ENCODE measurements around the gene ADORA1.

ADORA1 gene

DNA sequence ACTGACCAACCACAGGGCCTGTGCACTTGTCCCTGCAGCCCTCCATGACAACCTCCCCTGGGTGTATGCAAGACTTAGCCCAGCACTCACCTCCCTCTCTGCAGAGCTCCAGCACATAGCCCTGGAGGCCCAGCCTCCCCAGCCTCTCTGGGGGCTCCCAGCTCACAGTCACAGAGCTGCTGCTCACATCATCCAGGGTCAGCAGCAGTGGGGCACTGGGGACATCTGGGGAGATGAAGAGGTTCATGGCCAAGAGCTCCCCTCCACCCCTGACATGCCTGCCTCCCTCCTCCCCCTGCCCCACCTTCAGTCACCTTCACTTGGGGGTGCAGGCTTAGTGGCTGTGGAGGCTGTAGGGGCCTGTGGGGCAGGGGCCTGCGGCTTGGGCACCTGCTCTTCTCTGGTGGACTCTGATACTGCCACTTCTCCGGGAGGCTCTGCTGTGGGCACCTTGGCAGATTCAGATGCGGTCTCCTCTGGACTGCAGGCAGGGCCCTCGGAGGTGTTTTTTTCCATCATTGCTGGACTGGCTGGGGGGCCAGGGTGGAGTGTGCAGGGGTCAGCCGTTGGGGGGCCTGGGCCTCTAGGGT, 47.8 kb downstream of the ADORA1 start, which contains the start of gene MYBPH:
Gene MYBPH, minus strand, starts transcription at position 590 of the 590 bp plus-strand sequence. Its CDS starts 71 bp downstream, at position 519.
- FAIRE-seq: no peak

GRCh38 chr1:203175827-203176241, 48.3 kb downstream of the ADORA1 start:
- no peak for FAIRE-seq

GRCh38 chr1:203176273-203177035, 48.9 kb downstream of the ADORA1 start:
- FAIRE-seq: no peak

- FAIRE-seq: no peak
Measured at GRCh38 chr1:203177036-203177405, 49.5 kb downstream of the ADORA1 start.

DNA sequence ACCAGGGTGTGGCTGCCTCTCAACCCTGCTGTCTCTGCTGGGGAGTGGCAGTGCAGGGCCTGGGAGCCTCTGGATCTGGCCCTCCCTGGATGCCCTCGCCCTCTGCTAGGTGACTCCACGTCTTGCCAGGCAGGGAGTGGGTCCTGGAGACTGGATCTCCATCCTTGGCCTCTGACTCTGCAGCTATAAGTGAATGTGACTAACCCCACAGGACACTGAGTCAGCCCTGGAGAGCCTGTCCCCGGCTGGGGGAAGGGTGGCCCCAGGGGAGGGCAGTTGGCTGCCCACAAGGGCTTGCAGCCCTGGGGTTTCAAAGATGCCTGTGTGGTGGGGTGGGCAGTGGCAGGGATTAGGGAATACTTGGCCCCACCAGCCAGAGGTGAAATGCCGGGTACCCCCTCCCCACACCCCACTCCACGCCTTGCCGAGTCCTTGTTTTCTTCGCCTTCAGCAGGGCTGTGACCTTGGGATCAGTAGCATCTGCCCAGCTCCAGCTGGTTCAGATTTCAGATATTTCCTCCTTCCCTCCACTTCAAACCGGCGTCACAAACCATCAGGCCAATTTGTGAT, 50.0 kb downstream of the ADORA1 start:
- no peak for FAIRE-seq

DNA sequence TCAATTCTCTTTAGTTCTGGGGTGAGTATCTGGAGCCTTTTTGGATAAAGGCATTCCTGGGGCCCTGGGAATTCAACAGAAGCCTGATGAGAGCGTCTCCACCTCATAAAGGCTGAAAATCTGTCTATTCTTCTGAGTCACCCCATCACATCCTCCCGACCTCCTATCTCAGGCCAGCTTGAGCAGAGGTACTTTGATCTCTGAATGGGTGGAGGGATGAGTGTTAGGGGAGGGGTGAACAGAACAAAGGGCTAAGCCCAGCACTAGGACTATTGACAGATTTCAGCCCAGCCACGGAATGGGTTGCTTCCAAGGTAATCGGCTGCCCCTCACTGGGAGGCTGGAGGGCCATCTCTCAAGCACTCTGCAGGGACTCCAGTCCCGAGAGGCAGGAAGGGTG, 50.6 kb downstream of the ADORA1 start:
- no peak for FAIRE-seq

GRCh38 chr1:203178821-203179666, 51.5 kb downstream of the ADORA1 start:
- FAIRE-seq: no peak

DNA sequence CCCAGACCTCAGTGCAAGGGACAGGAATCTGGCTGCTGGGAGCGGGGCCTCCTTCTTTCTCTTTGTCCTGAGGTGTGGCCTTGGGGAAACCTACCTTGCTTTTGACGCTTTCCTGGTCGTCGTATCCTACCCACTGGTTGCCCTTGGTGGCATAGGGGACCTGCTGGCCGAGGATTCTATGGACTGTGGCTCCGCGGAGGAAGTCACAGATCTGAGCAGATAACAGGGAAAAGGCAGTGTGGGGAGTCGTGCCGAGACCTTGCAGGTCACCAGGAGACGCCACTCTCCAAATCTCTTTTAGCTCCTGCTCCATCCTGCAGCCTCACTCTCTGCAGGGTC, 52.1 kb downstream of the ADORA1 start:
- no peak for FAIRE-seq

- no peak for FAIRE-seq
Measured at GRCh38 chr1:203180611-203181330, 53.2 kb downstream of the ADORA1 start.

DNA sequence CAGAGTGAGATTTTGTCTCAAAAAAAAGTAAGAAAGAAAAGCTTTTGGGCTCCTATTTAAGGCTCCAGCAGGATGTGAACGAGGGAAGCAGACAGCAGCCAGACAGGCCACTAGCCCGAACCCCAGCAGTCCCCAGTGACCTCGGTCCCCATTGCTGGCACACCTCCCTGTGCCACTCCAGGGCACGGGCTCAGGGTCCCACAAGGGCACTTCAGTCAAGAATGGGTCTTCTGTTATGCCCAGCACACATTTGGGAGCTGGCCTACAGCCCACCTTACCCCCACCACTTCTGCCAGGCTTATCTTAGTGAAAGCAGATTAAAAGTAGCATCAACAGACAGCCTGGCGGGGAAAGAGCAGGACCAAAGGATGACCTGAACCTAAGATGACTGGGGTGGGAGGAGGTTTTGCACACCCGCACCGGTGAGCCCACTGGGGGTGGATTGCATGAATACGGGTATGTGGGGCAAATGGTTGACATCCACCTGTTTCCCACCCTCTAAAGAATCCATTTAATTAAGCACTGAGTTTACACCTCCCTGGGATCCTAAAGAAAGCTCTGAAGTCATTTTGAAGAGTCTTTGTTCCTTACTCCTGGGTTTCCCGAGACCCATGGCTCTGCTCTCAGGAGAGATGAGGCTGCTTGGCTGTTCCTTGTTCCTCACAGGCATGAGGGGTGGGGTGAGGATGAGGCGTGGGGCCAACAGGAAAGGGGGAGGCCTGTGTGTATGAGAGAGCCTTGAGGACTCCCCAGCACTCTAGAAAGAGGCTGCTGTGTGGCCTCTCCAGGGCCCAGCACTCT, 54.3 kb downstream of the ADORA1 start:
- FAIRE-seq: no peak

GRCh38 chr1:203182387-203182953, 54.9 kb downstream of the ADORA1 start:
- no peak for FAIRE-seq

DNA sequence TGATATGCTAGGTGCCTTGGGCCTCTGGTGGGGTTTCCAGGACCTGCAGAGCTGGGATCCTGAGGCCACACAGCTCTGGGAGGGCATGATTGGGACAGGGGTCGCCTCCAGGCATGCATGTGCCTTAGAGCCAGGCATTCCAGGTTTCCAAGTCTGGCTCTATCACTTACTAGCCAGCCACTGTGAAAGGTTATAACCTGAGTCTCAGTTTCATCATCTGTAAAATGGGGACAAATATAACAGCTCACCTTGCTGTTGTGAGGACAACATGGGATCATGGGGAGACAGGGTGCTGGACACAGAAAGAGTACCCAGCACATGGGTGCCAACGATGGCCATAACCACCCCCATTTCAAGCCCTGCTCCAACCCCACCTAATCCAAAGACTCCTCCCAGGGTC, 56.3 kb downstream of the ADORA1 start:
- FAIRE-seq: no peak

GRCh38 chr1:203184467-203184866, 56.9 kb downstream of the ADORA1 start:
- FAIRE-seq: no peak

DNA sequence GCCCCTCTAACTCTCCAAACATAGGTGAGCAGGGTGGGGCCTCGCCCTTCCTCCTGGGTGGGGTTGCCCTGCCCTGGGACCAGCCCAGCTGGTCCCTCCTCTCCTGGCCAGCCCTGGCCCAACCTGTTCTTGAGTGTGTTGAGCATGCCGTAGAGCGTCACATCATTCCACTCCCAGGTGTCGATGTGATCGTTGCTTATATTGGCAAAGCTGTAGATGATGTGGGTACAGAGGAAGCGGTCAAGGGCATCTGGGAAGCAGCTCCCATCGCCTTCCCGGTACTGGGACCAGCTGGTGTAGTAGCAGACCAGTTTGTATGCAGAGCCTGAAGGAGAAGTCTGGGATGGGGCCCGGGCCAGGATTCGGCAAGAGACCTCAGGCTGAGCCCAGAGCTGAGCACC, 57.5 kb downstream of the ADORA1 start:
- no peak for FAIRE-seq

GRCh38 chr1:203185585-203185984, 58.1 kb downstream of the ADORA1 start:
- FAIRE-seq: no peak

DNA sequence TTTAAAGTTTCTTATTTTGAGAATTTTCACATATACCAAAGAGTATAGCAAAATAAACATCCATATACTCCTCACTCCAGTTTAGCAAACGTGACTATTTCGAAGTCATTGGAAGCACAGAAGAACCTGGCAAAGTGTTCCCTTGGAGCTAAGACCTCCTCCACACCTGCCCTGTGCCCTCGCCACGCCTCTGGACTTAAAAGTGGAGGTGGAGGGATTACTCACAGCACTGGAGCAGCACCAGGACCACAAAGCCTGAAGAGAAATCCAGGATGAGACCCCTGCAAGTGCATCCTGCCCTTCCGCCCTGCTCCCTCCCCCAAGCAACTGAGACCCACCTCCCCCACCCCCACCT, 58.5 kb downstream of the ADORA1 start:
- no peak for FAIRE-seq

GRCh38 chr1:203186446-203187303, 59.1 kb downstream of the ADORA1 start, which contains the start of gene CHI3L1:
Gene CHI3L1, minus strand, starts transcription at chr1:203186704. Its CDS starts 81 bp downstream, at chr1:203186623.
- FAIRE-seq: no peak

- FAIRE-seq: no peak
Measured at GRCh38 chr1:203187304-203187685, 59.8 kb downstream of the ADORA1 start.

DNA sequence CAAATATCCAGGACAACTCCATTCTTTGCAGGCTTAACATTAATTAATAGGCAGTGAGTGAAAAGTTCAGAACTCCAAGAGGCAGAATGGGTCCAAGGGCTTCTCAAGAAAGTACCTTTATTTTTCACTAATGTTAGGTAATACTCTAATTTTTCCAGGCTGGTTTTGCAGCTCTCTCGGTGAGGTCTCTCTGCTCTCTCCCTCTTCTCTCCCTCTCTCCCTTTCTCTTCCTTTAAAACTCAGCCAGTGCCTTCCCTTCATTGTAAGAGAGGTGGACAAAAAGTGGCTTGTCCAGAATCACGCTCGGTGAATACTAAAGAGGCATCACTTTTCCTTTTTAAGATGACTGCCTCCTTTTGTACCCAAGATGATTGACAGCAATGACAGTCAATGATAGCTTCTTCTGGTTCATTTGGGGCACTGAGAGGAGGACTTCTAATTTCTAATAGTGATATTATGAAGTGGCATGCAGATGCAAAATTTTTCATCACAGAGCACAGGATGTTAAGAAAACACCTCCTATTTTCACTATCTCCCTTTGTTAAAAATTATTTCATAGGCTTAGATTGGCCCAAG, 60.3 kb downstream of the ADORA1 start:
- no peak for FAIRE-seq

- FAIRE-seq: no peak
Measured at GRCh38 chr1:203188686-203189232, 61.2 kb downstream of the ADORA1 start.

Measured in islet of Langerhans (tissue), 1 donor.